ENCODE measurements around the gene KRT17.
"Not testable (repeated sequence)": the region's sequence is repeated elsewhere in the genome, so short reads cannot be mapped to it uniquely, and the experiment has no call there.

KRT17 gene

DNA sequence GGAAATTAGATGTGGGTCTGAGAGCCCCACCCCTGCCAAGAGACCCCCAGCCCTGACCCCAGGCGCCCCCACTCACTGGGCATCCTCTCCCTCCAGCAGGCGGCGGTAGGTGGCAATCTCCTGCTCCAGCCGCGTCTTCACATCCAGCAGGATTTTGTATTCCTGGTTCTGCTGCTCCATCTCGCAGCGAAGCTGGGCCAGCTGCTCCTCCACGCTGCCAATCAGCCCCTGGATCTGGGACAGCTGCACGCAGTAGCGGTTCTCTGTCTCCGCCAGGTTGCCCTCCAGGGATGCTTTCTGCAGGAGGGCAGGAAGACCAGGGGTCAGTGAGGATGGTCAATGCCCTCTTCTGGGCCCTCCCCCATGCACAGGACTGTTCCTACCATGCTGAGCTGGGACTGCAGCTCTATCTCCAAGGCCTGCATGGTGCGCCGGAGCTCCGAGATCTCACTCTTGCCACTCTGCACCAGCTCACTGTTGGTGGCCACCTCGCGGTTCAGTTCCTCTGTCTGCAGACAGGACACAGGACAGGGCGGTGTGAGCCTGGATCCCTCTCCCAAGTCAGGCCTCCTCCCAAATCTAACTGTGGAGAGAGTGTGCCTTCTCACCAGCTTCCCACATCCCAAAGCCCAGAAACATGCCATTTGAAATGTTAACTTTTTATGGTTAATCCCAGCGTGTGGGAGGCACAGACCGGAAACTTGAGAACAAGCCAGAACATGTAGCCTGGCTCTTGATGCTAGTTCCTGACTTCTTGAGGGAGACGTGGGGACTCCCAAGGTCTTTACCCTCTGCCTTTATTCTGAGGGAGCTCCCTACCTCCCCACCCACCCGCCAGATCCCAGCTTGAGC lies 3.6 kb downstream of the KRT17 start:
- no peaks in the 10 kb centered on the region for H3K36me3 ChIP-seq (ENCODE audit: insufficient read depth, low read depth, low read length)
- H3K4me1 ChIP-seq (ENCODE audit: insufficient read depth, low read length): no peaks in the 10 kb centered on the region
- no peak overlapping the region for H3K27ac ChIP-seq (ENCODE audit: low read length)
- H3K9ac ChIP-seq (ENCODE audit: low read depth, low read length): no peak overlapping the region
- H3K4me3 ChIP-seq (ENCODE audit: low read length): no peak overlapping the region
- H3K27me3 ChIP-seq (ENCODE audit: insufficient read depth, low read length): no peaks in the 10 kb centered on the region
- H3K9me3 ChIP-seq (ENCODE audit: insufficient read depth, low read depth, low read length): no peaks in the 10 kb centered on the region

DNA sequence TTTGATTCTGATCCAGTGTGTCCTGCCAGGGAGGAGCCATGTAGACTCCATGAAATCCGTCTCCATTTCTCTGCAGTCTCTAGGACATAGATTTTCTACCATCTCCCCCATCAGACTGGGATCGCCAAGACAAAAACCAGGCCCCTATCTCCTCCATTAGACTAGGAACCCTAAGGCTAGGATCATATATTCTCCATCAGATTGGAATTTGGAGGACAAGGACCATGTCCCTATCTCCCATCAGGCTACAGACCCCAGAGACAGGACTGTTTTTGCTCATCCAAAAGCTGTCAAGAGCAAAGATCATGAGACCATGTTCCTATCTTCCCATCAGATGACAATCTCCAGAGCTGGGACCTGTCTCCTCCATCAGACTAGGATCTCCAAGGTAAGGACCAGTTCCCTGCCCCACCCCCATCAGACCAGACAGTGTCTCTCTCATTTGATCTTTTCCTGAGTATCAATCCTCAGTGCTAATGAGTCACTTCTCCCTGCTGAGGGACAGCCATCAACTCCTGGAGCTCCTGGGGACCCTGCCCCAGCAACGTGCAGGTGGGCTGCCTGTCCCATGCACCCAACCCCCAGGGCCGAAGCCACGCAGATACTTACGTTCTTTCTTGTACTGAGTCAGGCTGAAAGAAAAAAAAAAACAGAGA lies 4.3 kb downstream of the KRT17 start:
- H3K27me3 ChIP-seq (ENCODE audit: insufficient read depth, low read length); H3K36me3 ChIP-seq (ENCODE audit: insufficient read depth, low read depth, low read length); H3K9me3 ChIP-seq (ENCODE audit: insufficient read depth, low read depth, low read length); H3K4me3 ChIP-seq (ENCODE audit: low read length); H3K27ac ChIP-seq (ENCODE audit: low read length); H3K4me1 ChIP-seq (ENCODE audit: insufficient read depth, low read length); H3K9ac ChIP-seq (ENCODE audit: low read depth, low read length): not testable (repeated sequence)

DNA sequence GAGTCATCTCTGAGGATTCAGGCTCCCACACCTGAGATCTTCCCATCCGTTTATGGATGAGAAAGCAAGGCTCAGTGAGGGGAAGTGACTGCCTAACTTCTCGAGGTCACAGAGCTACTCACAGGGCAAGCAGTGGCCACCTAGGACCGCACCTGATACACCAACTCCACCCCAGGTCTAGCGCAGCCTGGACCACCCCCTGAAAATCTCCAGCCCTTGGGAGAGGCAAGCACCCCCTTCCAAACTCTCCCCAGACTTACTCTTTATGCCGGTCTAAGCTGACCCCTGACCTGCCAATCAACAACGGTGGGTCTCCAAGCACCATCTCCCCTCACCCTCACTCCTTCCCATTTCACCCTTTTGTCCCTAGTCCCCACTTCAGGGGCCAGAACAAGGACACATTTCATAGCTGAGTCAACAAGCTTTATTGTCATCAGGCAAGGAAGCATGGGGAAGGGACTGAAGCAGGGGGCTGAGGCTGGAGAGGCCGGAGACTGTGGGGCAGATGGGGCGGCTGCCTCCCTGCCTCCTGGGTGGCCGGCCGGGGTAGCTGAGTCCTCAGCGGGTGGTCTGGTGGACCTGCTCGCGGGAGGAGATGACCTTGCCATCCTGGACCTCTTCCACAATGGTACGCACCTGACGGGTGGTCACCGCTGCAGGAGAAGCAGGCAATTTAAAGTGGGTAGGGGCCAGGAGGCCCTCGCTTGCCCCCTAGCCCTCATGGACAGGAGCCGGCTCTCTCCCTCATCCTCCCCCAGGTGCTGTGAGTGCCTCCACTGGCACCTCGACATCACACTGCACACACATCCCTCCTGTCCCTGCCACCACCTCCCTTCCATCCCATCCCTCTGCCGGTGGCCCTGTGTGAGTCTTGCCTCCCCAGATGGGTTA lies 5.1 kb downstream of the KRT17 start:
- H3K27me3 ChIP-seq (ENCODE audit: insufficient read depth, low read length): no peaks in the 10 kb centered on the region
- H3K9ac ChIP-seq (ENCODE audit: low read depth, low read length): no peak overlapping the region
- no peaks in the 10 kb centered on the region for H3K36me3 ChIP-seq (ENCODE audit: insufficient read depth, low read depth, low read length)
- H3K9me3 ChIP-seq (ENCODE audit: insufficient read depth, low read depth, low read length): no peaks in the 10 kb centered on the region
- H3K4me3 ChIP-seq (ENCODE audit: low read length): no peak overlapping the region
- H3K4me1 ChIP-seq (ENCODE audit: insufficient read depth, low read length): no peaks in the 10 kb centered on the region
- no peak overlapping the region for H3K27ac ChIP-seq (ENCODE audit: low read length)

DNA sequence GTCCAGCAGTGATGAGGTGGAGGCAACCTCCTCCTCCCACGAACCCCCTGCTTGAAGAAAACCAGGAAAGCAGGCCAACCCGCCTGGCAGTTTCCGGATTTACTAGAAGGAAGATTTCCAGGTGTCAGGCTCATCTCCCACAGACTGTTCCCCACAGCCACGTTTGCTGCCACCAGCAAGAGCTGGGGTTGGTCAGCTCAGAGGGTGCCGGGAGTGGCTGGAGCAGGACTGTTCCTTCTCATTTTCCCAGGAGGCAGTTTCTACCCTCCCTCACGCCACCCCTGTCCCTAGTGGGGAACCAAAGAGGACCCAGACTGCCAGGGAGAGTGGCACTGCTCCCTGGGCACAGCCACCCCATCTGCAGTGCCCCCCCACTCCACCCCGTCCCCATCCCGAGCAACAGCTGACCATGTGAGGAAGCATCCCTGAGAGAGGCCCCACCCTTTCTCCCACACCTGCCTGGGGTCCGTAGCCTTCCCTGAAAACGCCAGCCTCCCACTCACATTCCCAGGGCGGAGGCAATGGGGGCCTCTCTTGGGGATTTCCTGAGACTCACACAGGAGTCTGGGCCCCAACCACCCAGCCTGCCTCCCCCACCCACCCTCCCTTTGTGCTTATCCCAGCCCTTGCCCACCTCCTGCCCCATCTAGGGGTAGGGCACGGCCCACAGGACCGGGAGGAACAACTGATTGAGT lies 5.9 kb downstream of the KRT17 start:
- Histone ChIP-seq H3K36me3 (ENCODE audit: insufficient read depth, low read depth, low read length) (no peaks in the 10 kb centered on the region), H3K4me1 (ENCODE audit: insufficient read depth, low read length) (no peaks in the 10 kb centered on the region), H3K27me3 (ENCODE audit: insufficient read depth, low read length) (no peaks in the 10 kb centered on the region), H3K9ac (ENCODE audit: low read depth, low read length) (no peak overlapping the region), H3K27ac (ENCODE audit: low read length) (no peak overlapping the region), H3K4me3 (ENCODE audit: low read length) (no peak overlapping the region), H3K9me3 (ENCODE audit: insufficient read depth, low read depth, low read length) (no peaks in the 10 kb centered on the region)

DNA sequence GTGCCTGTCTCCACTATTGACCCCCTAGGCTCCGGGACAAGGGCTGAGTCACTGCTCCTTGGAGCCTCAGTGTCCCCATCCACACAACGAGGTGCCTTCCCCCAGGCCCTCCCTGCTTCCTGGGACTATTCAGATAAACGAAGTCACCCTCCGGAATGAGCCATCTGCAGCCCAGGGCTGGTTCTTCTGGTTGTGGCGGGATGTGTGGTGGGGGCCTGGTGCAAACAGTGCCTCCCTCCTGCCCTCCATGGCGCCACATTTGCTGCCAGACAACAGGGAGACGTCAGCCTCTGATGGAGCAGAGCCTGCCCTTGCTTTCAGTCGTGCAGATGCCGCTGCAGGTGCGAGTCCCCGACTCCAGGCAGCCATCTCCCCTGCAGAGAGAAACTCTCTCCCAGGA lies 6.7 kb downstream of the KRT17 start:
- H3K9me3 ChIP-seq (ENCODE audit: insufficient read depth, low read depth, low read length): no peaks in the 10 kb centered on the region
- H3K4me3 ChIP-seq (ENCODE audit: low read length): no peak overlapping the region
- no peaks in the 10 kb centered on the region for H3K36me3 ChIP-seq (ENCODE audit: insufficient read depth, low read depth, low read length)
- H3K4me1 ChIP-seq (ENCODE audit: insufficient read depth, low read length): no peaks in the 10 kb centered on the region
- no peak overlapping the region for H3K9ac ChIP-seq (ENCODE audit: low read depth, low read length)
- no peak overlapping the region for H3K27ac ChIP-seq (ENCODE audit: low read length)
- no peaks in the 10 kb centered on the region for H3K27me3 ChIP-seq (ENCODE audit: insufficient read depth, low read length)

DNA sequence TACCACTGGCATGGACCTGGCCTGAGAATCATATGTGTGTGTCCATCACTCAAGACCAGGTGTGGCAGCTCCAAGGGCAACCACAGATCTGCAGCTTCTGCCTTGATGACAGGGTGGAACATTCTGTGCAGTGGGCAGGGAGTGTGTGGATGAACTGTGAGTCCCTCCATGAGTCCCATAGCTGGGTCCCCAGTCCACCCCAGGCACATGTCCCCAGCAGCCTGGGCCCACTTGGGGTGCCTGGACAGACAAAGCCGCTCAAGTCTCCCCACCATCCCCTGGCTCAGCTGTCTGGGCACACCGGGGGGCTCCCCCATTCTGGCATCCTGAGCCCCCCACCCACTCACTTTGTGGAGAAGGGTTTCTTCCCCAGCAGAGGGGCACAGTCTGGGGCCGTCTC lies 7.2 kb downstream of the KRT17 start:
- H3K9ac ChIP-seq (ENCODE audit: low read depth, low read length): no peak overlapping the region
- no peaks in the 10 kb centered on the region for H3K27me3 ChIP-seq (ENCODE audit: insufficient read depth, low read length)
- H3K9me3 ChIP-seq (ENCODE audit: insufficient read depth, low read depth, low read length): no peaks in the 10 kb centered on the region
- H3K27ac ChIP-seq (ENCODE audit: low read length): no peak overlapping the region
- no peaks in the 10 kb centered on the region for H3K4me1 ChIP-seq (ENCODE audit: insufficient read depth, low read length)
- H3K4me3 ChIP-seq (ENCODE audit: low read length): no peak overlapping the region
- H3K36me3 ChIP-seq (ENCODE audit: insufficient read depth, low read depth, low read length): no peaks in the 10 kb centered on the region

DNA sequence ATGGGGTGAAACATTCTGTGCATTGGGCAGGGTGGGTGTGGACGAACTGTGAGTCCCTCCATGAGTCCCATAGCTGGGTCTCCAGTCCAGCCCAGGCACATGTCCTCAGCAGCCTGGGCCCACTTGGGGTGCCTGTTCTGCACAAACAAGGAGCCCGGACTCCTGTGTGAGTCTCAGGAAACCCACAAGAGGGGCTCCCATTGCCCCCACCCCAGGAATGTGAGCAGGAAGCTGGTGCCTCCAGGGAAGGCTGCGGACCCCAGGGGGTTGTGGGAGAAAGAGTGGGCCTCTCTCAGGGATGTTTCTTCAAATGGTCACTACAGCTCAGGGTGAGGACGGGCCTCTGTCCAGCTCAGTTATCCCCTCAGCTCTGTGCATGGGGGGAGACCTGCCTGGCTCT lies 7.9 kb downstream of the KRT17 start:
- not testable (repeated sequence) for H3K9me3 ChIP-seq (ENCODE audit: insufficient read depth, low read depth, low read length); H3K4me1 ChIP-seq (ENCODE audit: insufficient read depth, low read length); H3K27ac ChIP-seq (ENCODE audit: low read length); H3K27me3 ChIP-seq (ENCODE audit: insufficient read depth, low read length); H3K36me3 ChIP-seq (ENCODE audit: insufficient read depth, low read depth, low read length); H3K4me3 ChIP-seq (ENCODE audit: low read length); H3K9ac ChIP-seq (ENCODE audit: low read depth, low read length)

DNA sequence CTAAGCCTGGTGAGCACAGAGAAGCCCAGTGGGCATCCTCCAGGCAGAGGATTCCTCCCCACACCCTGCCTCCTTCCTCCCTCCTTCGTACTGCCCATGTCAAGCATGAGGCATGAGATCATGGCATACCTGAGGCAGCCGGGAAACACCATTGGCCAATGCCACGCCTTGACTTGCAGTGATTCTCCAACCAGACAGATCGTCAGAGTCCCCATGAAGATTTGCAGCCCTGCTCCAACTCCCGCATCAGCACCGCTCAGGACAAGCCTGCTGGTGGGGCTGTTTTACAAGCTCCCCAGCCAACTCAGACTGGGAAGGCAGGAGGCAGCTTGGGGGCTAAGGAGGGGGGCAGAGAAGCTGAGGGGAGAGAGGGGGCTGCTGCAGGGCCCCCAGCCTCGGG lies 8.9 kb downstream of the KRT17 start:
- no peaks in the 10 kb centered on the region for H3K36me3 ChIP-seq (ENCODE audit: insufficient read depth, low read depth, low read length)
- H3K9me3 ChIP-seq (ENCODE audit: insufficient read depth, low read depth, low read length): no peaks in the 10 kb centered on the region
- no peaks in the 10 kb centered on the region for H3K27me3 ChIP-seq (ENCODE audit: insufficient read depth, low read length)
- H3K9ac ChIP-seq (ENCODE audit: low read depth, low read length): no peak overlapping the region
- H3K4me3 ChIP-seq (ENCODE audit: low read length): no peak overlapping the region
- H3K4me1 ChIP-seq (ENCODE audit: insufficient read depth, low read length): no peaks in the 10 kb centered on the region
- no peak overlapping the region for H3K27ac ChIP-seq (ENCODE audit: low read length)

DNA sequence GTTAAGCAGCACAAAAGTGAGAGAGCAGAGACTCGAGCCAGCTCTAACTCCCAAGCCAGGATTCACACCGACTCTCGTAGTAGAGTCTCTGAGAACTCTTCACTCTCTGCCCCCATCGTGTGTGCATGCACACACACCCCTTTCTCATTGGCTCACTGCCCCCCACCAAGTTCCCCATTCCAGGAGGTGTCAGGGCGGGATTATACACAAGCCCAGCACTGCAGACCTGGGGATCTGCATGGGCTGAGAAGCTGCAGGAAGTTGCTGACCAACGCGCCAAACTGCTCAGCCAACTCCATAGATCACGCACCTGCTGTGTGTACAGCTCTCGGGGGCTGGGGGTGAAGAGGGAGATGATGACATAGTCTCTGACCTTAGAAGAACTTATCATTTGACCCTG lies 9.6 kb downstream of the KRT17 start:
- H3K27ac ChIP-seq (ENCODE audit: low read length); H3K9ac ChIP-seq (ENCODE audit: low read depth, low read length); H3K27me3 ChIP-seq (ENCODE audit: insufficient read depth, low read length); H3K36me3 ChIP-seq (ENCODE audit: insufficient read depth, low read depth, low read length); H3K9me3 ChIP-seq (ENCODE audit: insufficient read depth, low read depth, low read length); H3K4me3 ChIP-seq (ENCODE audit: low read length); H3K4me1 ChIP-seq (ENCODE audit: insufficient read depth, low read length): not testable (repeated sequence)

DNA sequence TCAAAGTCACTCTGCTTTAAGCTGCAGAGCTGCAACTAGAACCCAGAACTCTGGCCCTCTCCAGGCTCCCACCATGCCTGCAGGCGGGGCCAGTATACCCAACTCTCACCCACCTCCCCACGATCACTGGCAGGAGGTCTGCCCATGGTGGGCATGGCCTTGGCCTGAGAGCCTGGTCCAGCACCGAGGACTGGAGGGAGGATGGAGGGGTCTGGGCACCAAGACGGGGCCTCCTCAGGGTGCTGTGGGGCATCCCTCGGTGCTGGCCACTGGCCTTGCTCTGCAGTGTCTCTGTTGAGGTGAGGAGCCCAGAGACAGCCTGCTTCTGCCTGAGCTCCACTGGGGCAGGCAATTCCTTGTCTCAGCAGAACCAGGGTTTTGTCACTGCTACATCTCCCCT lies 10.3 kb downstream of the KRT17 start:
- Histone ChIP-seq H3K4me1 (ENCODE audit: insufficient read depth, low read length) (no peaks in the 10 kb centered on the region), H3K4me3 (ENCODE audit: low read length) (no peak overlapping the region), H3K9ac (ENCODE audit: low read depth, low read length) (no peak overlapping the region), H3K27me3 (ENCODE audit: insufficient read depth, low read length) (no peaks in the 10 kb centered on the region), H3K9me3 (ENCODE audit: insufficient read depth, low read depth, low read length) (no peaks in the 10 kb centered on the region), H3K27ac (ENCODE audit: low read length) (no peak overlapping the region), H3K36me3 (ENCODE audit: insufficient read depth, low read depth, low read length) (no peaks in the 10 kb centered on the region)

DNA sequence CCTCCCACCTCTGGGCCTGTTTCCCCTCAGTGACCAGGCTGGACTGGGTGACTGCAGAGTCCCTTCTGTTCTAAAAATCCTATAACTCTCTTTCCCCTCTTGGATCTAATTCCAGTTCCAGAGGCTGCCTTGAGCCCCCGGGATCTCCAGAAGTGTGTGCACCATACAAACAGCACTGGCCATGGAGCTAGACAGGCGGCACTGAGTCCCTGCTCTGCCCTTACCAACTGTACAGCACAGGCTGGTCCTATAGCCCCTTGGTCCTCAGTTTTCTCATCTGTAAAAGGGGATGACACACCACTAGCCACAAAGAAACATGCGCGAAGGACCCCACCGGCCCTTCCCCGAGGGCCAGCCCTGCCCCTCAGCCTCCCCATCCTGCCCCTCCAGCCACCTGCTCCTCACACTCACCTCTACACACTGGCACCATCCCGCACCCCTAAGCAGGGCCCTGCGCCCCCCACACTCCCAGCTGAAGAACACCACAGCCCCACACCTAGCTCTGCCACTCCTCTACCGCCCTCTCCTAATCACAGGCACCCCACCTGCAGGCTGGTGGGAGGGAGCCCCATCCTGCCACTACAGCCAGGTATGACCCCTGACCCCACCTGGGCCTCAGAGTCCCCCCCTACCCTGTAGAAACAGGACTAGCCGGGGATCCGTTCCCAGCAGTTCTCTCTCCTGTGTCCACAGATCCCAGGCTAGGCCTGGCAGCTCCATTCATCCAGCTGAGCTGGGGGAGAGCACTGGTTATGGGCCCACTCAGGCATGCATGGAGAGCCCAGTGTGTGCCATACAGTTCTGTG lies 10.9 kb downstream of the KRT17 start:
- Histone ChIP-seq H3K27ac (ENCODE audit: low read length) (no peak overlapping the region), H3K4me3 (ENCODE audit: low read length) (no peak overlapping the region), H3K27me3 (ENCODE audit: insufficient read depth, low read length) (no peaks in the 10 kb centered on the region), H3K36me3 (ENCODE audit: insufficient read depth, low read depth, low read length) (no peaks in the 10 kb centered on the region), H3K9me3 (ENCODE audit: insufficient read depth, low read depth, low read length) (no peaks in the 10 kb centered on the region), H3K9ac (ENCODE audit: low read depth, low read length) (no peak overlapping the region), H3K4me1 (ENCODE audit: insufficient read depth, low read length) (no peaks in the 10 kb centered on the region)
